ENCODE measurements around the gene FLVCR2.

GRCh38 chr14:75675265-75675960 is 97.0 kb downstream of the FLVCR2 start:
- TF ChIP-seq, protein P1, sequence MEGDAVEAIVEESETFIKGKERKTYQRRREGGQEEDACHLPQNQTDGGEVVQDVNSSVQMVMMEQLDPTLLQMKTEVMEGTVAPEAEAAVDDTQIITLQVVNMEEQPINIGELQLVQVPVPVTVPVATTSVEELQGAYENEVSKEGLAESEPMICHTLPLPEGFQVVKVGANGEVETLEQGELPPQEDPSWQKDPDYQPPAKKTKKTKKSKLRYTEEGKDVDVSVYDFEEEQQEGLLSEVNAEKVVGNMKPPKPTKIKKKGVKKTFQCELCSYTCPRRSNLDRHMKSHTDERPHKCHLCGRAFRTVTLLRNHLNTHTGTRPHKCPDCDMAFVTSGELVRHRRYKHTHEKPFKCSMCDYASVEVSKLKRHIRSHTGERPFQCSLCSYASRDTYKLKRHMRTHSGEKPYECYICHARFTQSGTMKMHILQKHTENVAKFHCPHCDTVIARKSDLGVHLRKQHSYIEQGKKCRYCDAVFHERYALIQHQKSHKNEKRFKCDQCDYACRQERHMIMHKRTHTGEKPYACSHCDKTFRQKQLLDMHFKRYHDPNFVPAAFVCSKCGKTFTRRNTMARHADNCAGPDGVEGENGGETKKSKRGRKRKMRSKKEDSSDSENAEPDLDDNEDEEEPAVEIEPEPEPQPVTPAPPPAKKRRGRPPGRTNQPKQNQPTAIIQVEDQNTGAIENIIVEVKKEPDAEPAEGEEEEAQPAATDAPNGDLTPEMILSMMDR (IDR thresholded peaks at IDR 0.05), result no peak
- TF ChIP-seq POLR2A (IDR thresholded peaks at IDR 0.05), result no peak

Measured in lower leg skin (tissue), 3 donors.